Smooth muscle cell of the brain vasculature (primary cell): ENCODE measurements around the gene PIGQ.

ENCODE experiments used
- DNase-seq: peaks from one replicate; pipeline ENCODE4 v3.0.0-alpha.2; 2012; ENCODE audit warnings: low read depth, low spot score

PIGQ gene

GRCh38 chr16:606656-607307, 37.0 kb downstream of the PIGQ start:
- no peak for DNase-seq

- no peak for DNase-seq
Observed at GRCh38 chr16:608019-608418, 38.3 kb downstream of the PIGQ start.

GRCh38 chr16:609316-609715, 39.5 kb downstream of the PIGQ start:
- no peak for DNase-seq

GRCh38 chr16:609984-610383, 40.2 kb downstream of the PIGQ start:
- DNase-seq = no peak

GRCh38 chr16:610513-611381, 41.0 kb downstream of the PIGQ start:
- DNase-seq = no peak

- DNase-seq = no peak
Observed at GRCh38 chr16:615122-615521, 45.4 kb downstream of the PIGQ start.

- DNase-seq = no peak
Observed at GRCh38 chr16:616733-617586, 47.2 kb downstream of the PIGQ start.

- no peak for DNase-seq
Observed at GRCh38 chr16:617855-618254, 48.1 kb downstream of the PIGQ start.

GRCh38 chr16:619476-620100, 49.8 kb downstream of the PIGQ start:
- no peak for DNase-seq

GRCh38 chr16:620700-621525, 51.1 kb downstream of the PIGQ start:
- no peak for DNase-seq

GRCh38 chr16:621526-622105, 51.8 kb downstream of the PIGQ start:
- no peak for DNase-seq

- no peak for DNase-seq
Observed at GRCh38 chr16:622920-623280, 53.1 kb downstream of the PIGQ start.

- DNase-seq = no peak
Observed at GRCh38 chr16:624526-625070, 54.8 kb downstream of the PIGQ start.

- DNase-seq = no peak
Observed at GRCh38 chr16:625117-625976, 55.6 kb downstream of the PIGQ start.

GRCh38 chr16:625977-626765, 56.4 kb downstream of the PIGQ start:
- no peak for DNase-seq

- peak; percentile 84 for DNase-seq
Observed at GRCh38 chr16:626787-627453, 57.2 kb downstream of the PIGQ start.

GRCh38 chr16:627454-628239, 57.9 kb downstream of the PIGQ start:
- DNase-seq = no peak
